Adrenal gland (tissue), 5 donors: ENCODE data around the gene PPP2R5E.
A peak's percentile ranks its signal among the peaks of the same experiment; 100 is the strongest.

Experiments used
- CTCF ChIP-seq, 6 experiments: fragments of 450-650 bp in 4 of 6; fragments of 200-600 bp in 2 of 6; sonication (generic) in 1 of 6; IDR thresholded peaks; 1 replicate in 5 of 6; 2 replicates in 1 of 6; pipeline versions ENCODE4 v1.5.1 to v1.8.0; 2016 to 2021; ENCODE audit warnings: antibody characterized with exemption in 6 of 6, mild to moderate bottlenecking in 2 of 6, moderate library complexity in 1 of 6
- POLR2A ChIP-seq, 2 donors: fragments of 450-650 bp; IDR thresholded peaks; one replicate each; pipeline ENCODE4 v1.6.1; 2017; ENCODE audit warnings: antibody characterized with exemption in 2 of 2, mild to moderate bottlenecking in 2 of 2, moderate library complexity in 1 of 2
- donor health status: DM: no; HTN: no; CAD: no.

DNA sequence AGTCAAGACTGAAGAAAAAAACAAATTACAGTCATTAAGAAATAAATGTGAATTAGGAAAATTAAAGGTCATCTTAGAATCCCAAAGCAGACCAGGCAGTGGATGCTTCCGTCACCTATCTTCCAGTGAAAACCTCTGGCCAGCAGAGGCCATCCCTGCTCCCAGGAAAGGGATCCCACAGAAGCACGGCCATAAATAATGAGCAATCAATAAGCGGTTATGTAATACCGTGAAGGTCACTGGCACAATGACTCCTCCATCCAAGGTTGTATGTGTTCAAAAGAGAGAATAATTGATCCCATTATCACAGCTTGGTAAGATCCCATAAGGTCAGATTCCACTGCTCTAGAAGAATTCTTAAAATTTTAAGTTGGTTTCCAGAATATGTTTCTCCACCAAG lies 85.7 kb downstream of the PPP2R5E start:
- TF ChIP-seq CTCF (IDR thresholded peaks at IDR 0.05) (peak in 2 of 6 experiments; percentile 8 to 43), POLR2A (IDR thresholded peaks at IDR 0.05) (no peak)
